Cortex of kidney (tissue), 1 donor: ENCODE results near the gene THADA.

Experiments used
- DNase-seq: peaks from one replicate; lab custom pipeline; 2025; lab: John Stamatoyannopoulos, UW

THADA gene

DNA sequence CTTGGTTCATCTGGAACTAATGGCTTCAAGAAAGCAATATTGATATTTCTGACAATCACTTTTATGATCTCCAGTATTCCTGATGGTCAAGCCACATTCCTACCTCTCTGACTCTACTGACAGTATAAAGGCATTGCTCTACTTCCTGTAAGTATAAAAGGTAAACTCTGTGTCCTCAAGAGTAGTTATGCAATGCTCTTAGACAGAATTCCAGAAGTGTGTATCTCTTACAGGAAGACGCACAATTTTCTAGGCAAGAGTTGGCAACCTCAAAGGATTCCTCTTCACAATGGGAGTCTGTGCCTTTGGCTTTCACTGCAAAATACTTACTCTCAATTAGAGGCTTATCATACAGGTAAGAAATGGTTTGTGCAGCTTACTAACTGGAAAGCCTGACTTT lies 100.1 kb downstream of the THADA start:
- DNase-seq = no peak

DNA sequence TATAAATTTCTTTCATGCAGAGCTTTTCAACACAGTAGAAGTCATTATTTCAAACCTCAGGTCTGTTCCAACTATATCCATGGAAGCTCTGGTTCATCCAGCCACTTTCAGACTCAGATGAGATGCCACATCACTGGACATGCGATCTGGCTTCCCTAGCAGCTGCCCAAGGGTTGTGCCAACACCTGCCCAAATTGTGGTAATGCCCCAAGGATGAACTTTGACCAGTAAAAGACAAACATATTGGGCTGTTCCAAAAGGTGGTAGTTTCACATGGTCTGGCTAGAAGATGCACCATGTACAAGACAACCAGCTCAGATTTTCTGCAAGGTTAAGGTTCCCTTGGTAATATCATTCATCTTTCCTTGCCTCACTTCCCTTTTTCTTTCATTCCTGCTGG lies 101.9 kb downstream of the THADA start:
- no peak for DNase-seq

DNA sequence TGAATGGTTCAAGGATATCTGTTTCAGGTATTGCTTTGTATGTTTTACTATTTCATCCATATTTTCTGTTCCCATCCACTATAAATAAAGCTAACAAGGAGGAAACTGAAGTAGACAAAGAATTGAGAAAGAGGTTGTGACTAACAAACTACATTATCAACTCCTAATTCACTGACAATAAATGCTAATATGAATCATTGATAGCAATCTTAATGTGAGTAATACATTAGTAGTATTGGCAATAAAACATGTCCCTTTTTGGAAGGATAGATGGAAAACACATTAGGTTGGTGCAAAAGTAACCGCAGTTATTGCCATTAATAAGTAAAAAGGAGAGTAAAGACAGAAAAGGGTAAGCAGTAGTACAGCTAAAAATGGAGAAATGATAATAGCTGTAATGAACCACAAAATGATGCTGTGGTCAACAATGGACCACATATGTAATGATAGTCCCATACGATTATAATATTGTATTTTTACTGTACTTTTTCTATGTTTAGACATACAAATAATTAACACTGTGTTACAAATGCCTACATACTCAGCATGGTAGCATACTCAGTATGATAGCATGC lies 104.7 kb downstream of the THADA start:
- no peak for DNase-seq

DNA sequence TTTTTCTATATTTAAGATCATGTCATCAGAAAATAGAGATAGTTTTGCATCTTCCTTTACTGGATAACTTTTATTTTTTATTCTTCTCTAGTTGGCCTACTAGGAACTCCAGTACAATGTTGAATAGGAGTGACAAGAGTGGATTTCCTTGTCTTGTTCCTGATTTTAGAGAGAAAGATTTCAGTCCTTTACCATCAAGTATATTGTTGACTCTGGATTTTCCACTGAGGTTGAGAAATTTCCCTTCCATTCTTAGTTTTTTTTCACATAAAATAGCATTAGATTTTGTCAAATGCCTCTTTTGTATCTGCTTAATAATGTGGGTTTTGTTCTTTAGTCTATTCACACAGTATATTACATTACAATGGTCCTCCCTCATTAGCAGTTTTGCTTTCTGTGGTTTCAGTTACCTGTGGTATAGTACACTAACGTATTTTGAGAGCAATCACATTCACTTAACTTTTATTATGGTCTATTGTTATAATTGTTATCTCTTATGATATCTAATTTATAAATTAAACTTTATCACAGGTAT lies 105.5 kb downstream of the THADA start:
- no peak for DNase-seq

DNA sequence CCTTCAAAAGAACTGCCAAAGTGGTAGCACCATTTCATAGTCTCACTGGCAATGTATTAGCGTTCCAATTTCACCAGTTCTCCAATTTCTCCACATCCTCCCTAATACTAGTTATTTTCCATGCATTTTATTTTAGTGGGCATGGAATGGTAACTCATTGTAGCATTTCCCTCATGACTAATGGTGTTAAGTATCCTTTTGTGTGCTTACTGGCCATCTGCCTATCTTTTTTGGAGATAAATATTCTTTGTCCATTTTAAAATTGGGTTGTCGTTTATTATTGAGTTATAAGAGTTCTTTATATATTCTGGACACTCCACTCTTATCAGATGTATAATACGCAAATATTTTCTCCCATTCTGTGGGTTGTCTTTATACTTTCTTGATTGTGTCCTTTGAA lies 107.1 kb downstream of the THADA start:
- DNase-seq = no peak

DNA sequence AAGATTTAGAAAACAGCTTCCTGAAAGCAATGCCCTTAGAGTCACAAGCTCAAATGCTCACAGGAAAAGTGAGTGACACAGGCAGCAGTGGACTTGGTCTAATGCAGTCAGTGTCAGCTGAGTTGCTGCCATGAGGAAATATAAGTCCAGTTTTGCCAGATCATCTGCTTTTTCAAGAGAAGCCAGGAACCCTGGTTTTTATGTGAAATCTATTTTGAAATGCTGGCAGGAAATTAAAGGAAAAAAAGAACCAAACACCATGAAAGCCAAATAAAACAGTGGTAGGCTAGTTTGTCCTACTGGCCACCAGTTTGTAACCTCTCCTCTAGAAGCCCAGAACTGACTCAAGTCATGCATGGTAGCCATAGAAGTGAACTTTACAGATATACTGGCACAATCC lies 109.2 kb downstream of the THADA start:
- no peak for DNase-seq

DNA sequence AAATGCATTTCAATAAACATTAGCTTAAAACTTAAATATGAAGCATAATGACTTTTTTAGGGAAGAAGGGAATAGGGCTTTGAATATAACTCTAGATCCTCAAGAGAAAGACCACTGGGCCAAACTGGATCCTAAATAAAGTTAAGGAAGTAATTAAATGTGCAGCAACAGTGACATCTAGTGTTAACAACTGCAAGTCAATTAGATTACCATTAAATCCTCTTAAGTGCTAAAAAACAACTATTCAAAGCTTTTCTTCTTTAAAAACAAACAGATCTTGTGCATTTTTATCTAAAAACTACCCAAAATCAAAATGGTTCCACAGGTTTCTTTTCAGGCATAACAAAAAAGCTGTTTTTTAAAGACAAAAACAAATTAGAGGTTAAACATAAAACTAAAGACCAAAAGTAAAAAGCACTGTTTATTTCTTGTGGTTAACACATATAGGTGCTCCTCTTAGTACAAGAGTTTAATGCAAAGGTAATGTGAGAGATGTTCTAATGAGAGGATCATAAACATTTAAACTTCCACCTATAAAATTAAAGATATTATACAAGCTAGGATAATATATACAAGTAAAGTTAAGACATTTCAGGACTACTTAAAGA lies 111.4 kb downstream of the THADA start:
- DNase-seq = no peak

DNA sequence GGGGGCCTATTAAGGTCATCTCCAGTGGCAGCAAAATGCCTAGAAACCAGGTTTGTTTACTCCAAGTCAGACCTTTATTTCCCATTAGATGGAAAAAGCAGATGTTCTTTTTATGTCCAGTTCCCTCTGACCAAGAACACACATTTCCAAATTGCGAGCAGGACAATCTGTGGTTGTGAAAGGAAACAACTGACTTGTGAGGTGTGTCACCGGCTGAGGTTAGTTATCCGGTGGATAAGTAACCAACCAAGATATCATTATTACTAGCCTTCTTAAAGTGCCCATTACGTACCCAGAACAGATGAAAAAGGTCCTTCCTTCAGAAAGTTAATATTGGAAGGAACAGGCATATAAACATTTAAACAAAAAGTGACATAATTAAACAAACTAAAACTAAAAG lies 112.9 kb downstream of the THADA start:
- DNase-seq = no peak

DNA sequence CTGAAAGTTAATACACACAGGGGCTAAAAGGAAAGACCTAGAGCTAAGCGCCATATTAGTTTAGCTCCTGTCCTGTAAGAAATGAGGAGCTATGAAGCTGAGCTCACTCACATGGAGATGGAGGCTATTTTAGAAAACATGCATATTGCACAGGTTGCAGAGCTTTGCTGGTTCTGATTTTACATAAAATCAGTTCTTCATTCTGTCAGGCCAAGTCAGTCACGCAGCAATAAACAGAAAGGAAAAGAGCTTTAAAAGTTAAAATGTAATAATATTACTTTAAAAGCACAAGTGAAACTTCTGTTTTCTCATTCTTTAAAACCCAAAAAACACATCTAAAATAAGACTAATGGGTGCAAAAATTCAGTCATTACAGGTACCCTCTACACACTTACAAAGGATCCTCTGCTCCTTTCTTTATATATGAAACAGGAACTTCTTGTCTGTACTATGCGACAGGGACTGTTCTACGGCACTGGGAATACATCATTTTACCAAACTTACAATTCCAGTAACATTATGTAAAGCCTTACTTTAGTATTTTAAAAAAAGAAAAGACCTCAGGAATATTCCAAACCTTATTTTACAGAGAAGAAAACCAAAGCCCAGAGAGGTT lies 113.8 kb downstream of the THADA start:
- DNase-seq = no peak

DNA sequence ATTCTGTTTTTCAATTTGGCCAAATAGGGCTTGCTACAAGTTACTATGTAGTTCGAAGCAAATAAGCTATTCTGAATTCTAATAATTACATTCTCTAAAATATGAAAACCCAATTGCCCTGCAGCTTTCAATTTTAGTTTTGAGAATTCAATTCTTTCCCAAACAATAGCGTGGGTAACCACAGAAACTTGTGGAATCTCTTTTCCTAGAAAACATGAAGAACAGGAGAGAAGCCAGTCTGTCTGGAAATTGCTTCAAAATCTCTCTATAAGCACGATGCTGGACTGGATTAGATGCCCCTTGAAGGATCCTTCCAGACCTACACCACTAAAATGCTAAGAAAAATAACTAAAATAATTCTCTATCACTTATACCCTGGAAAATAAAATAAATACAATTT lies 115.0 kb downstream of the THADA start:
- no peak for DNase-seq

DNA sequence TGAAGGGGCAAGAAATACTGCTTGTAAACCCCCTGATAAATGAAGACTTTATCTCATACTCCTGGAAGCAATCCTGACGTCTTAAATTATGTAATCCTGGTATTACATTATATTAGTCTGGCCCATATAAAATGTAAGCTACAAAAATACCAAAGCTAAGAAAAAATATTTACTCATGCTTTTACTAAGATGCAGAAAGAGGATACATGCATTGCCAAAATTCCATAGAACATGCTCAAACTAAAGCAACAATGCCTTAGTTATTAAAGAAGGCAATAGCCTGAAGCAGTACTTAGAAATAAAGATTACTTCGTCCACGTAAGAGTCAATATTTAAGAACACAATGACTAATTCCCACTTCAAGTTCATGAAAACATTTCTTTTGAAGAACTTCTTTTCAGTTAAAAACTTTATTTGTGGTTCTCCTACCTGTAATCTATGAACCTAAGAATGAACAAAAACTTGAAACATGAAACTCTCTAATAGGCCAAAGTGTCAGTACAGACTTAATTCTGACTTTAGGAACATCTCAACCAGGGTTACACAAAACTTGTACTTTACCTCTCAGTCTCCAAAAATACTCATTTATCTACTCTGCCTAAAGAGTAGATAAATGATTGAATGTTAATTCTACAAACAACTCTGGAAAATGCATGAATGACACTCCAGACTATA lies 117.3 kb downstream of the THADA start:
- no peak for DNase-seq

DNA sequence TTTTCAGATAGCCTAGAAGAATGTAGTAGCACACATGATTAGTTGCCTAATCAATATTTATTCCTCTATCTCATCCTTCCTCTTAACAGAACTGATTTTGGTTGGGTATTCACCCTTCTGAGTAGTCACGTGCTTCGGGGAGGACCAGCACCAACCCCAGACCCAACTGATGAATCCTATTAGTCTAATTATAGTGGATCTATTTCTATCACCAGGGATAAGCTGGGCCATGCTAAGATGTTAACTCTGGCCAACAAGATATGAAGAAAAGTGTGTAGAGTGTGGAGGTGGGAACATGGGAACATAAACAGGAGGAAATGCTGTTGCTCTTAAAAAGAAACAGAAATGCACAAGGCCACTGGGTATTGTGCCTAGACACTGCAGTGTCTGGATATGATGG lies 119.9 kb downstream of the THADA start:
- no peak for DNase-seq

DNA sequence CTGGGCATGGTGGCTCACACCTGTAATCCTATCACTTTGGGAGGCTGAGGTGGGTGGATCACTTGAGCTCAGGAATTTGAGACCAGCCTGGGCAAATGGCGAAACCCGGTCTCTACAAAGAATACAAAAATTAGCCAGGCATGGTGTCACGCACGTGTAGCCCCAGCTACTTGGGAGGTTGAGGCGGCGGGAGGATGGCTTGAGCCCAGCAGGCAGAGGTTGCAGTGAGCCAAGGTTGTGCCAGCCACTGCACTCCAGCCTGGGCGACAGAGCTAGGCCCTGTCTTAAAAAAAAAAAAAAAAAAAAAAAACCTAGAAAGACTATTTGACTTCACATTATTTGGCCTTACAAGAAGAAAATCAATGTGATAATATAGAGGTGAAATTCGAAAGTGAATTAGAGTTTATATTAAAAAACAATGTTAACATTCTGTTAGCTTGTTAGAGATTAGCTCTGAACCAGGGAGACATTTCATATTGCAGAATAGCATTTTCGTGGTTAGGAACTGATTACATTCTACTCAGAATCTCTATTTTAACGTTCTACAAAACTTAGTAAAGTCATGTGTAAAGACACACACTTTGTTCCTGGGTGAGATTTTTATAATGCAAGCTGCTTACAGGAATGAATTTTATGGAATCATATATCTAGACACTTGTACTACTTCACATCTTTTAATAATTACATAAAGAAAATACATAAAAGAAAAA lies 120.5 kb downstream of the THADA start:
- DNase-seq = no peak

DNA sequence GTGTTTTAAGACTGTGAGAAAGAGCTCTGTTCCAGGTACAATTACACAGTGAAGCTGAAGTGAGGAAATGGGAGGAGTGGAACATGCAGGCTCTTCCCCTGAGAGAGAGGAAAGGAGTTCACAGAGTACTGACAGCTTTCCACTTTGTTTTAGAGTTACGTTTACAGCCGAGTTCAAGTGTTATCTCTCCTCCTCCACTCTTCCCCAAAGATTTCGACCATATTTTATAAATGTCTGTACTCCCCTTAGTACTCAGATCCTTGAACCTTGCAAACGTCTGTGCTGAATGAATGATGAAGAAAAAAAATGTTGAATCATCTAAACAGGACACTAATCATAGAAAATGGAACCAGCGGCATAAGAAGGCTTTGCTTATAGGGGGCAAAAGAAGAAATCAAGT lies 121.6 kb downstream of the THADA start:
- DNase-seq = no peak

DNA sequence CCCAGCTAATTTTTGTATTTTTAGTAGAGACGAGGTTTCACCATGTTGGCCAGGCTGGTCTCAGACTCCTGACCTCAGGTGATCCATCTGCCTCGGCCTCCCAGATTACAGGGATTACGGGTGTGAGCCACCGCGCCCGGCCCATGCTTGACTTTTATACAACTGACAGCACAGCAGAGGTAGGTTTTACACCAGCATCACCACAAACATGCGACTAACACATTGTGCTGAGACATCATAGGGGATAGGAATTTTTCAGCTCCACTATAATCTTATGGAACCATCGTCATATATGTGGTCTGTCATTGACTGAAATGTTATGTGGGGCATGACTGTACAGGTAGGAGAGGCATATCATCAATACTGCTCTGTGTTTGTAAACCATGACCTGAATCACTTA lies 122.1 kb downstream of the THADA start:
- DNase-seq = no peak

DNA sequence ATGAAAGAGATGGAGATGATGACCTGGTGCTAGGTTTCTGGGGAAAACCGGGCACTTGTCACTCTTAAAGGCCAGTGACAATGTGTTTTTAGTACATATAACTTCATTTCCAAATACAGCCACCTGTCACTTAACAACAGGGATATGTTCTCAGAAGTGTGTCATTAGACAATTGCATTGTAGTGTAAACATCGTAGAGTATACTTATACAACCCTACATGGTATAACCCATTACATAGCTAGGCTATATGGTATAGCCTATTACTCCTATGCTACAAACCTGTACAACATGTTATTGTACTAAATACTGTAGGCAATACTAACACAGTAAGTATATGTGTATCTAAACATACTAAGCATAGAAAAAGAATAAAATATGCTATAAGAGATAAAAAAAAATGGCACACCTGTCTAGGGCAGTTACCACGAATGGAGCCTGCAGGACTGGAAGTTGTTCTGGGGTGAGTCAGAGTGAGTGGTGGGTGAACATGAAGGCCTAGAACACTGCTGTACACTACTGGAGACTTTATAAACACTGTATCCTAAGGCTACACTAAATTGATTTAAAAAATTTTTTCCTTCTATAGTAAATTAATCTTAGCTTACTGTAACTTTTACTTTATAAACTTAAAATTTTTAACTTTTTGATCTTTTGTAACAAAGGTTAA lies 123.2 kb downstream of the THADA start:
- DNase-seq = no peak

DNA sequence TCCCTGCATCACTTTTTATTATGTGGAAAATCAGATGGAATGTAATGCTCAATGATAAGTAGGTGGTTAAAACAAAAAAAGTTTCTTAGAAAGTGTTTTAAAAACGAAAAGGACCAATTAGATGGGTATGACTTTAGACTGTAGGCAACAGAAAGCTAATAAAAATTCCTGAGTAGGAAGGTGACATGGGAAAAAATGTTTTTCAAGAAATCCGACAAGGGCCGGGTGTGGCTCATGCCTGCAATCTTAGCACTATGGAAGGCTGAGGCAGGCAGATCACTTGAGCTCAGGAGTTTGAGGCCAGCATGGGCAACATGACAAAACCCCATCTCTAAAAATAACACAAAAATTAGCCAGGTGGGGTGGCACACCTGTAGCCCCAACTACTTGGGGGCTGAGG lies 126.1 kb downstream of the THADA start:
- DNase-seq = no peak

DNA sequence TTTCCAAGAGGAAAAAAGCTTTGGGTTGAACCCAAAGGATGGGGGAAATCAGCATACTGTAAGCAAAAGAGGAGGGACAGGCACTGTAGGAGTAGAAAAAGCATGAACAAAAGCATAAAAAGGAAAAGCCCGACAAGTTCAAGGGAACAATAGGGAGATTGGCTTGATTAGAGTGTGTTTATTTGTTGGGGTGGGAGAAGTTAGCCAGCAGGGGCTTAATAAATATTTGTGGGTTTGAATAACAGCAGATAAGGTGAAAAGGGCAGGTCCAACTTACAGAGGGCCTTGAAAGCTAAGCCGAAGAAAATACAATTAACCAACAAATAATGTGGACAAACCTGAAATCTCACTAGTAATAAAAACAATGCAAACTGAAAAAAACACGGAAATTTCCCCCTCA lies 126.7 kb downstream of the THADA start:
- DNase-seq = no peak

DNA sequence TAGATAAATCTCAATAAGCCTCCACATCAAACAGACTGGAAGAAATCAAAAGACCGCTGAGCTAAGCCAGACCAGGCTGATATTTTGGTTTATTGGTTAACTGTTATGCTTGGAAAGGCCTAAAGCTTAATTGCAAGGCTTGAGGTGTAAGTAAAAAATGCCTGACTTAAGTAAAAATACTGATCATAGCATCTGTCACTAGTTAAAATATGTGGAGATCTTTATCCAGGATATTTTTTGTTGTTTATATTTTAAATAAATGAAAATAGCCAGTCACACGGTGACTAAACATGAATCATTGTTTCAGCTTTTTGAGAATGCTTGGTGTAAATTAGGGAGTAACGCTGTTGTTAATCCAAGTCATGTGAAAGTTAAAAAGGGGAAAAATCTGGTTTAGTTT lies 127.9 kb downstream of the THADA start:
- no peak for DNase-seq

DNA sequence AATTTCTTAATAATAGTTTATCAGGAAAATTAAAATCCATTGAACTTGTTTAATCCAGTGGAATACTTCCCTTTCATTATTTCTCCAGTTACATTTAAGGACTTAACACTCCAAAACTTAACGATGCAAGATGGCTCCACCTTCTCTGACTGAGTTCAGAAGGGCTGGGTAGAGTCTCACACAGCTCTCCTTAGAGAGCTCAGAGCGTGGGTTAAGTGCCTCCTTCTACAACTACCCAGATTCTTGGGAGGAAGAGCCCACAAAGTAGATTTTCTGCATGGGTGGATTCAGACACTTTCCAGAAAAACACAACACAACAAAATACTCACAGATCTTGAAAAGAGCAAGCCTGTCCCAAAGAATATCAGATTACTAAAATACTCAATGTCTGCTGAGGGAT lies 130.6 kb downstream of the THADA start:
- DNase-seq = no peak

DNA sequence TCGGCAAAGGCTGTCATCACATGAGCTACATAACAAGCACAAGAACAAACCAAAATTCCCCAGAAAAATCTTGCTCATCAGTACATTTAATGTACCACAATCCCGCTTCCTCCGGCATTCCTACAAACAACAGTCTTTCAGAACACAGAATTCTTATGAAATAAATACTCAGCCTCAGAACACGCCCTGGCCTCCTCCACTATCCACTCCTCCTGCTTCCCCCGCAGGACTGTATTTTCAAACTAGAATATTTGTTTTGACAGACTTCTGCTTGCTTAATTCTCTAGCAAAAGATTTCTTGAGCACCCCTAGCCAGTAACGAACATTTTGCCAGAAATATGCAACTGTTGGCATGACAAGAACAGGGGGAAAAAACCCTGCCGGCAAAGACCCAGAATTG lies 131.2 kb downstream of the THADA start:
- no peak for DNase-seq
